Measurements from ENCODE around the gene ALKBH5.

DNA sequence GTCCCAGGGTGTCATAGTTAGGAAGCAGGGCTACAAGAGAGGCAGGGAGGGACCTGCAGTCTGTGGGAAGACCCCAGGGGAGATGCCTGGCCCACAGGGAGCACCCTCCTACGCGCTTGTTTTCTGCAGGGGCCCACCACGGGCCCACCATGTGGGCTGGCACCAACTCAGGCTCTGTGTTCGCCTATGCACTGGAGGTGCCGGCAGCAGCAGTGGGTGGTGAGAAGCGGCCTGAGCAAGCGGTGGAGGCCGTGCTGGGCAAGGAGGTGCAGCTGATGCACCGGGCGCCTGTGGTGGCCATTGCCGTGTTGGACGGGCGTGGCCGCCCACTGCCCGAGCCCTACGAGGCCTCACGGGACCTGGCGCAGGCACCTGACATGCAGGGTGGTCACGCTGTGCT is 56.8 kb downstream of the ALKBH5 start:
- TF ChIP-seq POLR2AphosphoS5 (IDR thresholded peaks at IDR 0.05; ENCODE audit: low read depth), result no peak
- TF ChIP-seq, protein P1, sequence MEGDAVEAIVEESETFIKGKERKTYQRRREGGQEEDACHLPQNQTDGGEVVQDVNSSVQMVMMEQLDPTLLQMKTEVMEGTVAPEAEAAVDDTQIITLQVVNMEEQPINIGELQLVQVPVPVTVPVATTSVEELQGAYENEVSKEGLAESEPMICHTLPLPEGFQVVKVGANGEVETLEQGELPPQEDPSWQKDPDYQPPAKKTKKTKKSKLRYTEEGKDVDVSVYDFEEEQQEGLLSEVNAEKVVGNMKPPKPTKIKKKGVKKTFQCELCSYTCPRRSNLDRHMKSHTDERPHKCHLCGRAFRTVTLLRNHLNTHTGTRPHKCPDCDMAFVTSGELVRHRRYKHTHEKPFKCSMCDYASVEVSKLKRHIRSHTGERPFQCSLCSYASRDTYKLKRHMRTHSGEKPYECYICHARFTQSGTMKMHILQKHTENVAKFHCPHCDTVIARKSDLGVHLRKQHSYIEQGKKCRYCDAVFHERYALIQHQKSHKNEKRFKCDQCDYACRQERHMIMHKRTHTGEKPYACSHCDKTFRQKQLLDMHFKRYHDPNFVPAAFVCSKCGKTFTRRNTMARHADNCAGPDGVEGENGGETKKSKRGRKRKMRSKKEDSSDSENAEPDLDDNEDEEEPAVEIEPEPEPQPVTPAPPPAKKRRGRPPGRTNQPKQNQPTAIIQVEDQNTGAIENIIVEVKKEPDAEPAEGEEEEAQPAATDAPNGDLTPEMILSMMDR (conservative IDR thresholded peaks at IDR 0.05; ENCODE audit: low read depth in 2 of 2), result no peak
- TF ChIP-seq EZH2 (IDR thresholded peaks at IDR 0.05; ENCODE audit: low read depth, unreplicated experiment), result no peak
- TF ChIP-seq, protein P2, sequence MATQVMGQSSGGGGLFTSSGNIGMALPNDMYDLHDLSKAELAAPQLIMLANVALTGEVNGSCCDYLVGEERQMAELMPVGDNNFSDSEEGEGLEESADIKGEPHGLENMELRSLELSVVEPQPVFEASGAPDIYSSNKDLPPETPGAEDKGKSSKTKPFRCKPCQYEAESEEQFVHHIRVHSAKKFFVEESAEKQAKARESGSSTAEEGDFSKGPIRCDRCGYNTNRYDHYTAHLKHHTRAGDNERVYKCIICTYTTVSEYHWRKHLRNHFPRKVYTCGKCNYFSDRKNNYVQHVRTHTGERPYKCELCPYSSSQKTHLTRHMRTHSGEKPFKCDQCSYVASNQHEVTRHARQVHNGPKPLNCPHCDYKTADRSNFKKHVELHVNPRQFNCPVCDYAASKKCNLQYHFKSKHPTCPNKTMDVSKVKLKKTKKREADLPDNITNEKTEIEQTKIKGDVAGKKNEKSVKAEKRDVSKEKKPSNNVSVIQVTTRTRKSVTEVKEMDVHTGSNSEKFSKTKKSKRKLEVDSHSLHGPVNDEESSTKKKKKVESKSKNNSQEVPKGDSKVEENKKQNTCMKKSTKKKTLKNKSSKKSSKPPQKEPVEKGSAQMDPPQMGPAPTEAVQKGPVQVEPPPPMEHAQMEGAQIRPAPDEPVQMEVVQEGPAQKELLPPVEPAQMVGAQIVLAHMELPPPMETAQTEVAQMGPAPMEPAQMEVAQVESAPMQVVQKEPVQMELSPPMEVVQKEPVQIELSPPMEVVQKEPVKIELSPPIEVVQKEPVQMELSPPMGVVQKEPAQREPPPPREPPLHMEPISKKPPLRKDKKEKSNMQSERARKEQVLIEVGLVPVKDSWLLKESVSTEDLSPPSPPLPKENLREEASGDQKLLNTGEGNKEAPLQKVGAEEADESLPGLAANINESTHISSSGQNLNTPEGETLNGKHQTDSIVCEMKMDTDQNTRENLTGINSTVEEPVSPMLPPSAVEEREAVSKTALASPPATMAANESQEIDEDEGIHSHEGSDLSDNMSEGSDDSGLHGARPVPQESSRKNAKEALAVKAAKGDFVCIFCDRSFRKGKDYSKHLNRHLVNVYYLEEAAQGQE (IDR thresholded peaks at IDR 0.05; ENCODE audit: unreplicated experiment), result no peak
- no peak for TF ChIP-seq NANOG (IDR thresholded peaks at IDR 0.05; ENCODE audit: borderline replicate concordance)

Data from GM23338 (cell line).